Left hindlimb (tissue), 1 donor: ENCODE measurements around the gene SCARB1.

ENCODE experiments used
- DNase-seq: peaks from one replicate; pipeline ENCODE4 v3.0.0-alpha.2; 2018

The SCARB1 gene

GRCh38 chr12:124790650-124791400 lies 72.8 kb downstream of the SCARB1 start:
- no peak for DNase-seq

DNA sequence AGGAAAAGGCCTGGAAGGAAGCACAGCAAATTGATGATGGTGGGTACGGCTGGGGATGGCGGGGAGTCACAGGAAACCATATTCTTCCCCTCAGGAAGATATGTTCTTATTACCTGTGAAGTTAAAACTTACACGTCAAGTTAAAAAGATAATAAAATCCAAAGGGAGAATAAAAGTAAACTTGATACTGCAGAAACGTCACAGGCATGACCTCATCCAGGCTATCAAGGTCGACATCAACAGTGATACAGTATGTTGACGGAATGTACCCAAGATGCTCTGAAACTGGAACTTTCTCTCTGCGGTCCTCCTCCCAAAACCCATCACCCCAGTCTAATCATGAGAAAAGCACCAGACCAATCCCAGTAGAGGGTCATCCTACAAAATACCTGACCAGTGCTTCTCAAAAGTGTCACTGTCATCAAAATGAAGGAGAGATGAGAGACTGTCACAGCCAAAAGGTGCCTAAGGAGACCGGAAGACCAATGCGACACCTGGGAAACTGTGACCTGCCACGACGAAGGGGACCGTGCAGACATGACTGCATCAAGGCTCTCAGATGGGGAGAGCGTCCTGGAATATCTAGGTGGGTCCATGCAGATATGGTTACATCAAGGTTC lies 74.6 kb downstream of the SCARB1 start:
- DNase-seq: no peak

- DNase-seq: peak; percentile 91
These were observed 77.4 kb downstream of the SCARB1 start for GRCh38 chr12:124786061-124786964.

DNA sequence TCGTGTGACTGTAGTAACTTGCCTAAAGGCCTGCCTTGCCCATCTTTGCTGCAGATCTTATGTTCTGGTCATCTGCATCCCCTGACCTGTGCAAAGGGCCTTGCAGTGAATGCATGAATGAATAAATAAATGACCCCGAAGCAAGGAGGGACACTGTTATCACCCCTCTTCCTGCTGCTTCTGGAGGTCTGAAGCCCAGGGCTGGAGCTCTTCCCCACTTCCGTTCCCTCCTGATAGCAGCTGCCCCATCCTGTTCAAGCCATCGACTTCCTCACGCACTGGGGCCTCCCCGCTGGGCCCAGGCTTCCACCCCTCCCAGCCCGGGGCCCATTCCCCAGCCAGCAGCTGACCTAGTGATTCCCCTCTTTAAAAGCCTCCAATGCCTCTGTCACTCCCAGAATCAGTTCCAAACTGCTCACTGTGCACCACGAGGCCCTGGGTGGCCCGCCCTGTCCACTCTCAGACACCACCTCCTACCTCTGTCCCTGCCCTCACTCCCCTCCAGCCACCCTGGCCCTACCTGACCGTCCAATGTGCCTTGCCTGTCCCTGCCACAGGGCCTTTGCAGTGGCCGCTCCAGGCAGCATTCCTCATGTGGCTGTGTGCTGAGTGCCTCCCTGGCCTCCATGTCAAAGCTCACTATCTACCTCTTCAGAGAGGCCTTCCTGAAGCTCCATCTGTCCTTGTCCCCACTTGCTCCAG lies 78.6 kb downstream of the SCARB1 start:
- DNase-seq: no peak

- DNase-seq: no peak
These were observed 80.6 kb downstream of the SCARB1 start for GRCh38 chr12:124783087-124783486.

GRCh38 chr12:124782132-124782531 lies 81.5 kb downstream of the SCARB1 start:
- DNase-seq: no peak

- no peak for DNase-seq
These were observed 82.6 kb downstream of the SCARB1 start for GRCh38 chr12:124780752-124781685.

DNA sequence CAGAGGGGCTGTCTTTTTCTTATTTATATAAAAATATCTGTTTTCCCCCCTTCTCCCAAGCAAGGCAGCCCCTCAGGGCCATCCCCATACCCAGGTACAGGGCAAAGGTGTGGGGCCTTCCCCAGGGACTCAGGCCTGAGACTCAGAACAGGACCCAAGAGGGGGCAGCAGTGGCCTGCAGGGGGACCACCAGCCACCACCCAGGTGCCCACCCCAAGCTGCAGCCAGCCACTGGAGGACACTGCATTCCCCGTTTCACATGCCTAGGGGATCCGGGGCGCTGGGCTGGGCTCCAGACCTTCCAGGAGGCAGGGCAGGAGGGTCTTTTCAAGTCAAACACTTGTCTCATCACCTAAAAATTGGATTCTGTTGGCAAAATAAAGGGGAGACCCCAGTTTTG lies 83.3 kb downstream of the SCARB1 start:
- no peak for DNase-seq

GRCh38 chr12:124779161-124780141 lies 84.2 kb downstream of the SCARB1 start:
- no peak for DNase-seq

GRCh38 chr12:124778411-124778810 lies 85.3 kb downstream of the SCARB1 start:
- DNase-seq: no peak

GRCh38 chr12:124777399-124778372 lies 86.0 kb downstream of the SCARB1 start:
- no peak for DNase-seq

- no peak for DNase-seq
These were observed 87.5 kb downstream of the SCARB1 start for GRCh38 chr12:124776125-124776513.

DNA sequence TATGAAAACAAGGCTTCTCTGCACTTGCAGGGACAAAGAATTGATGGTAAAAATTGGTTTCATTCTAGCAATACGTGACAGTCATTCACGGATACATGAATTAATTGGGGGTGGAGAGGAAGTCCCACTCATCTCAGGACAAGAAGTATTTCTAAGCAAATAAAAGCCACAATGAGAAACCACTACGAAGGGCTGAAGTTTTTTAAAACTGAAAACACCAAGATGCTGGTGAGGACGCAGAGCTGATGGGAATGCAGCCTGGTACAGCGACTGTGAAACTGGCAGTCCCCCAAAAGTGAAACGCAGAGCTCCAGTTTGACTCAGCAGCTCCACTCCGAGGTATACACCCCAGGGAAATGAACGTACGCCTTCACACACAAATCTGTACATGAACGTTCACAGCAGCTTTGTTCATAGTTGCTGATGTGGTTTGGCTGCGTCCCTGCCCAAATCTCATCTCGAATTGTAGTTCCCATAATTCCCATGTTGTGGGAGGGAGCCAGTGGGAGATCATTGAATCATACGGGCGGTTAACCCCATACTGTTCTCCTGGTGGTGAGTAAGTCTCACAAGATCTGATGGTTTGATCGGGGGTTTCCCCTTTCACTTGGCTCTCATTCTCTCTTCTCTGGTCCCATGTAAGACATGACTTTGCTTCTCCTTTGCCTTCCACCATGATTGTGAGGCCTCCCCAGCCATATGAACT lies 89.0 kb downstream of the SCARB1 start:
- DNase-seq: peak; percentile 72

- DNase-seq: no peak
These were observed 89.6 kb downstream of the SCARB1 start for GRCh38 chr12:124774054-124774461.

- no peak for DNase-seq
These were observed 91.1 kb downstream of the SCARB1 start for GRCh38 chr12:124772289-124773170.

GRCh38 chr12:124771462-124772288 lies 92.0 kb downstream of the SCARB1 start:
- DNase-seq: peak; percentile 89

DNA sequence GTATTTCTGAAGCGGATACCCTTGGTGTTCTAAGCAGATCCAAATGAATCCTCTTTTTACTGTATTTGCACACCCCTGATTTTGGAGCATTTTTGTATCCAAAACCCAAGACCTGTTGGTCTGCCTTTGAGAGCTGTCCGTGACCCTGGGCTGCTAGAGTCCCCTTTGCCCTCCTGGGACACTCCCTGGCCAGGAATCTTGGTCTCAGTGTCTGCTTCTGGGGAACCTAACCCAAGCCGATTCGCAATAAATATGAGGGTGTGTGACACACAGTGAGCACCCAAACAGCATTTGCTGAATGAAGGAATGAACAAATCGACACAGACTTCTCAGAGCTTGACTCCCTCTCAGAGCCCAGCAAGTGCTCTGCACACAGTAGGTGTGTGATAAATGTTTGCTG lies 92.9 kb downstream of the SCARB1 start:
- no peak for DNase-seq
